ENCODE data around the gene MZF1.

MZF1 gene

GRCh38 chr19:58569943-58570670 lies 3.0 kb downstream of the MZF1 start:
- DNase-seq (ENCODE audit: low spot score): no peak

- no peak for DNase-seq (ENCODE audit: low spot score)
These were observed 3.8 kb downstream of the MZF1 start for GRCh38 chr19:58569191-58569942.

- DNase-seq (ENCODE audit: low spot score): no peak
These were observed 4.5 kb downstream of the MZF1 start for GRCh38 chr19:58568453-58569130.

- no peak for DNase-seq (ENCODE audit: low spot score)
These were observed 6.1 kb downstream of the MZF1 start for GRCh38 chr19:58566989-58567388.

- DNase-seq (ENCODE audit: low spot score): no peak
These were observed 9.3 kb downstream of the MZF1 start for GRCh38 chr19:58563823-58564222.

GRCh38 chr19:58563034-58563573 lies 10.0 kb downstream of the MZF1 start:
- DNase-seq (ENCODE audit: low spot score): no peak

GRCh38 chr19:58562122-58563033 lies 10.8 kb downstream of the MZF1 start:
- no peak for DNase-seq (ENCODE audit: low spot score)

- no peak for DNase-seq (ENCODE audit: low spot score)
These were observed 11.6 kb downstream of the MZF1 start for GRCh38 chr19:58561373-58562121.

- no peak for DNase-seq (ENCODE audit: low spot score)
These were observed 12.2 kb downstream of the MZF1 start for GRCh38 chr19:58560921-58561320.

- no peak for DNase-seq (ENCODE audit: low spot score)
These were observed 12.9 kb downstream of the MZF1 start for GRCh38 chr19:58560007-58560887.

- peak; percentile 97 for DNase-seq (ENCODE audit: low spot score)
These were observed 13.7 kb downstream of the MZF1 start for GRCh38 chr19:58559275-58560006.

- peak; percentile 97 for DNase-seq (ENCODE audit: low spot score)
These were observed 14.4 kb downstream of the MZF1 start for GRCh38 chr19:58558623-58559274.

GRCh38 chr19:58558066-58558622 lies 15.0 kb downstream of the MZF1 start, which contains the start of gene UBE2M:
Gene UBE2M (minus strand): TSS chr19:58558611. CDS start chr19:58558381, 230 bp downstream.
- DNase-seq (ENCODE audit: low spot score): no peak

GRCh38 chr19:58557221-58558065 lies 15.7 kb downstream of the MZF1 start:
- no peak for DNase-seq (ENCODE audit: low spot score)

GRCh38 chr19:58556622-58557220 lies 16.4 kb downstream of the MZF1 start:
- no peak for DNase-seq (ENCODE audit: low spot score)

- DNase-seq (ENCODE audit: low spot score): no peak
These were observed 17.1 kb downstream of the MZF1 start for GRCh38 chr19:58555920-58556621.
